ENCODE measurements around the gene TAF10.

The TAF10 gene

GRCh38 chr11:6623391-6624363 is 11.7 kb upstream of the TAF10 start:
- DNase-seq = no peak

- no peak for DNase-seq
These were observed 10.5 kb upstream of the TAF10 start for GRCh38 chr11:6622261-6623171.

GRCh38 chr11:6621711-6622211 is 9.7 kb upstream of the TAF10 start:
- no peak for DNase-seq

- DNase-seq = no peak
These were observed 8.6 kb upstream of the TAF10 start for GRCh38 chr11:6620636-6621035.

- DNase-seq = peak; percentile 81
These were observed 7.2 kb upstream of the TAF10 start, which contains the start of gene TPP1 for GRCh38 chr11:6619004-6619745. TSS of gene TPP1 (minus strand) at chr11:6619422. CDS start at chr11:6619400, 22 bp downstream.

GRCh38 chr11:6618117-6619003 is 6.3 kb upstream of the TAF10 start:
- no peak for DNase-seq

DNA sequence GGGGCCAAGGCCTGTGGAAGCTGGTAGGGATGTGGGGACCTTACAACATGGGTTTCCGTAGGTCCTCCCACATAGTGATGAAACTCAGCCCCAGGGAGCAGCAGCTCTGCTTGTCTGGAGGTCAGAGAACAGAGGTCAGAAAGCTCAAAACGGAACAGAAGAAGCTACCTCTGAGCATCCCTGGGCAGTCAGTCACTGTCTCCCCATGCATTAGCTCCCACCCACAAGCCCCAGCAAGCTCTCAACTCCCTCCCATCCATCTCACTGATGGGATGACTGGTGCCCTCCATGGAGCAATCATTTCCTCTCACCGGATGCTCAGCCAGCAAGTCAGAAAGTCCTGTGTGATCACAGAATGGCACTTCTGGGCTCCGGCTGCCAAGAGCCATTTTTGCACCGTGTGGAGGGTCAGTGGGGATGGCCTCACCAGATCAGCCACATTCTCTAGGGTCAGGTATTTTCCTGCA is 5.3 kb upstream of the TAF10 start:
- DNase-seq = no peak

- DNase-seq = no peak
These were observed 4.7 kb upstream of the TAF10 start for GRCh38 chr11:6616596-6617250.

DNA sequence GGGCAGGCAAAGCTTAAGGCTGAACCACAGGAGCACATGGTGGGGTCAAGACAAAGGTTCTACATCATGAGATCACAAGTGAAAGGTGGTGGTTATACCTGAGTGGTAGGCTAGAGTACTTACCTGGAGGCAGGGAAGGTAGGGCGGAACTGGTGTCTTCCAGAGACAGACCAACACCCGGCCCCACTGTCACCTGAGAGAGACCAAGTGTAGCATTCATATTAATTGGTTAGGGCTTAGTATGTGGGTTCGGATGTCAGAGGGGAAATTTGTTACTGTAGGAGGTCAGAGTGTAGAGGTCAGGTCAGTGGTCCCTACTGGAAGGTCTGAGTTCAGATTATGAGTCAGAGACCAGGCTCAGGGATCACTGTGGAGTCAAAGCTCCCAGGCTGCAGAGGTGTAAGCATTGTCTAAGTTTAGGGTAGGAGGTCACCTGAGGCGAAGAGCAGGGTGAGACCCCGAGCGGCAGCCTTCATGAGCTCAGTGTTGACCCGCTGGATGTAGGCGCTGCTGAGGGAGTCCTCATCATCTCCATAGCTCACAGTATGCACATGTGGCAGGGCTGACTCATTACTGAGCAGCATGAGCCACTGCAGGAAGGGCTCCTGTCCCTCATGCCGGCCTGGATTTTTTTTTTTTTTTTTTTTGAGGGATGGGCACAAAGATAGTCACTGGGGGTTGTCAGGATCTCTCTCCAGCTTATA is 4.0 kb upstream of the TAF10 start:
- no peak for DNase-seq

- no peak for DNase-seq
These were observed 3.0 kb upstream of the TAF10 start for GRCh38 chr11:6615046-6615445.

- no peak for DNase-seq
These were observed 2.4 kb upstream of the TAF10 start for GRCh38 chr11:6614446-6614845.

GRCh38 chr11:6613496-6613895 is 1.5 kb upstream of the TAF10 start:
- DNase-seq = no peak

DNA sequence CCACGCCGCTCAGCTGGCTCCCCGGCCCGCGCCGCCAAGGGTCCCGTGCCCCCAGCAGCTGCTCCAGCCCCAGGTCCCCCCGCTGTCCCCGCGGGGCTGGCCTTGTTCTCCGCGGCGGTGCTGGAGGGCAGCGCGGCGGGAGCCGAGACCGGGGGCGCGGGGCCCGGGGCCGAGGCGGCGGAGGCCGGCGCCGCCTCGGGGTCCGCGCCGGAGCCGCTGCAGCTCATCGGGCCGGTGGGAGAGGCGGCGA is 128 bp downstream of the TAF10 start:
- no peak for DNase-seq

DNA sequence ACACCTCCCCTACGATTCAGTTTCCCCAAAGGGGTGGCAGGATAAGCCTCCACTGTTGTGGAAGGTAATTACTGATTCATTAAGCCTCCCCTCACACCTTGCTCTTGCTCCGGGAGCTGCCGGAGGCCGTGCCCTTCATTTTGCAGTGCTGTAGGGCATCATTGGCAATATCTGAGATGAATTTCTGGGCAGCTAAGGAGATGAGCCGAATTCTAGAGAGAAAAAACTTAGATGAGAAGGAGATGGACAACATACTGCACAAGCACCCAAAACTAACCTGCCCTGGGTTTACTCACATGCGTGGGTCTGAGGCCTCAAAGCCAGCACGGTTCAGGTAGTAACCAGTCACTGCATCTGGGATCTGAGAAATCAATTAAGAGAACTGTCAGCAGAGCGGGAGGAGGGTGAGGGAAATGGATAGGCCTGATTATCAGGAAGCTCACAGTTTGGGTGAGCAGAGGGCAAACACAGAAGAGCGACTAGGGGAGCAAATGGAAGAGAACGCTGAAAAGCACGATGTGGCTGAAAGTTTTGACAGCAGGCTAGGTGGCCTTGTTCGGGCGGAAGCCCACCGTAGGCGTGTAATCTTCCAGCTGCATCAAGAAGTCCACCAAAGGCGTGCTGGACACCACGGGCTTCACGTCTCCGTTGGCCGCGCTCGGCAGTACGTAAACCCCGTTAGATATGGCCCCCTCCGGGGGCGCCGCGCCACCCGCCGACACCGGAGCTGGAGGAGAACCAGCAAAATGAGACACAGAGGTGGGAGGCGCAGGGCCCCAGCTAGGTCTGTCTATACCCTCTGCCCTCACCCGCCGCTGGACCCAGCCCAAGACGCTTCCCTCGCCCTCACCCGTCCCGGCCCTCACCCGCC is 689 bp downstream of the TAF10 start:
- no peak for DNase-seq

GRCh38 chr11:6610591-6610990 is 1.4 kb downstream of the TAF10 start:
- no peak for DNase-seq

DNA sequence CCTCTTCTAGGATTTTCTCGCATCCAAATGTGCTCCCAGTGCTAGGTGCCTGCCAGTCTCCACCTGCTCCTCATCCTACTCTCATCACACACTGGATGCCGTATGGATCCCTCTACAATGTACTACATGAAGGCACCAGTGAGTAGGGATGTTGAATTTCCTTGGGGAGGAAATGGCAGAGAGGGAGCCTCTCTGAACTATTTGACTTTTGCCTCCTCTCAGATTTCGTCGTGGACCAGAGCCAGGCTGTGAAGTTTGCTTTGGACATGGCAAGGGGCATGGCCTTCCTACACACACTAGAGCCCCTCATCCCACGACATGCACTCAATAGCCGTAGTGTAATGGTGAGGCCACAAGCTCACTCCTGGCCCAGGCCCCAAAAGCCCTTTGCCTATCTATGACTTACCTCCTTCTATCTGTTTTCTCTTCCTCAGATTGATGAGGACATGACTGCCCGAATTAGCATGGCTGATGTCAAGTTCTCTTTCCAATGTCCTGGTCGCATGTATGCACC is 2.5 kb downstream of the TAF10 start:
- DNase-seq = no peak

GRCh38 chr11:6608726-6609501 is 3.1 kb downstream of the TAF10 start:
- DNase-seq = no peak

DNA sequence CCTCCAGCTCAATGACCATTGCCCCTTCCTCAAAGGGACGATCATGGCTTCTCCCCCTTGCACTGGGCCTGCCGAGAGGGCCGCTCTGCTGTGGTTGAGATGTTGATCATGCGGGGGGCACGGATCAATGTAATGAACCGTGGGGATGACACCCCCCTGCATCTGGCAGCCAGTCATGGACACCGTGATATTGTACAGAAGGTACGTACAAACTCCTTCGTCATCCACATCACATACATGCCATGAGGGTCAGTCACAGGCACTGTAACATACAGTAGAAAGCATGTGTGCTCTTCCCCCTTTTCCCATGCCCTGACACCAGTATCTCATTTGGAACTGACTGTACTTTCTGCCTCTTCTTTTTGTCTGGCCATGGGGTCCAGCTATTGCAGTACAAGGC is 4.0 kb downstream of the TAF10 start:
- DNase-seq = no peak
